GM19328 (cell line): ENCODE measurements around the gene SLC16A8.
"Not testable (repeated sequence)": the region's sequence is repeated elsewhere in the genome, so short reads cannot be mapped to it uniquely, and the experiment has no call there.

Source experiments
- ATAC-seq: cut with Tn5 transposase; IDR thresholded peaks from one replicate; pipeline ENCODE4 v1.9.1; 2021; ENCODE audit warnings: mild to moderate bottlenecking, moderate library complexity; ENCODE audit not compliant: unreplicated experiment

The SLC16A8 gene

GRCh38 chr22:38051261-38051660, 32.7 kb downstream of the SLC16A8 start:
- no peak for ATAC-seq

- ATAC-seq = no peak
Measured at GRCh38 chr22:38050720-38051119, 33.3 kb downstream of the SLC16A8 start.

- ATAC-seq = no peak
Measured at GRCh38 chr22:38049812-38050619, 34.0 kb downstream of the SLC16A8 start.

- ATAC-seq = no peak
Measured at GRCh38 chr22:38046070-38046748, 37.8 kb downstream of the SLC16A8 start.

GRCh38 chr22:38043151-38044039, 40.6 kb downstream of the SLC16A8 start:
- no peak for ATAC-seq

- ATAC-seq = no peak
Measured at GRCh38 chr22:38042488-38042790, 41.5 kb downstream of the SLC16A8 start.

GRCh38 chr22:38041760-38042487, 42.1 kb downstream of the SLC16A8 start:
- no peak for ATAC-seq

- ATAC-seq = no peak
Measured at GRCh38 chr22:38040953-38041759, 42.8 kb downstream of the SLC16A8 start.

- ATAC-seq = no peak
Measured at GRCh38 chr22:38038890-38039812, 44.8 kb downstream of the SLC16A8 start.

- no peak for ATAC-seq
Measured at GRCh38 chr22:38038426-38038825, 45.6 kb downstream of the SLC16A8 start.

- not testable (repeated sequence) for ATAC-seq
Measured at GRCh38 chr22:38037367-38038150, 46.4 kb downstream of the SLC16A8 start.

GRCh38 chr22:38036392-38037062, 47.5 kb downstream of the SLC16A8 start:
- no peak for ATAC-seq

- no peak for ATAC-seq
Measured at GRCh38 chr22:38035530-38035885, 48.5 kb downstream of the SLC16A8 start.

GRCh38 chr22:38034884-38035529, 49.0 kb downstream of the SLC16A8 start:
- ATAC-seq = no peak

GRCh38 chr22:38034278-38034882, 49.6 kb downstream of the SLC16A8 start:
- ATAC-seq = no peak

GRCh38 chr22:38033522-38034277, 50.3 kb downstream of the SLC16A8 start:
- no peak for ATAC-seq
